KG1 (cell line): ENCODE results near the gene TLE1.

ENCODE experiments used
- DNase-seq: peaks from one replicate; lab custom pipeline; 2025; lab: John Stamatoyannopoulos, UW

Gene TLE1

GRCh38 chr9:81686614-81687520, 2.5 kb downstream of the TLE1 start:
- DNase-seq: no peak

- DNase-seq: no peak
Observed at GRCh38 chr9:81685763-81686613, 3.4 kb downstream of the TLE1 start.

GRCh38 chr9:81684635-81685034, 4.7 kb downstream of the TLE1 start:
- no peak for DNase-seq

GRCh38 chr9:81683704-81684103, 5.6 kb downstream of the TLE1 start:
- DNase-seq: no peak

- no peak for DNase-seq
Observed at GRCh38 chr9:81683238-81683637, 6.1 kb downstream of the TLE1 start.

GRCh38 chr9:81682797-81683196, 6.5 kb downstream of the TLE1 start:
- DNase-seq: no peak

- no peak for DNase-seq
Observed at GRCh38 chr9:81682177-81682576, 7.2 kb downstream of the TLE1 start.

- DNase-seq: no peak
Observed at GRCh38 chr9:81680506-81680905, 8.8 kb downstream of the TLE1 start.

- no peak for DNase-seq
Observed at GRCh38 chr9:81680006-81680405, 9.3 kb downstream of the TLE1 start.

- no peak for DNase-seq
Observed at GRCh38 chr9:81678088-81678487, 11.3 kb downstream of the TLE1 start.

GRCh38 chr9:81676395-81676794, 13.0 kb downstream of the TLE1 start:
- DNase-seq: no peak

- no peak for DNase-seq
Observed at GRCh38 chr9:81673310-81673709, 16.0 kb downstream of the TLE1 start.

- DNase-seq: no peak
Observed at GRCh38 chr9:81671880-81672280, 17.5 kb downstream of the TLE1 start.

- no peak for DNase-seq
Observed at GRCh38 chr9:81669866-81670265, 19.5 kb downstream of the TLE1 start.

- DNase-seq: no peak
Observed at GRCh38 chr9:81669041-81669651, 20.2 kb downstream of the TLE1 start.

GRCh38 chr9:81666123-81666522, 23.2 kb downstream of the TLE1 start:
- no peak for DNase-seq

- no peak for DNase-seq
Observed at GRCh38 chr9:81665322-81665871, 23.9 kb downstream of the TLE1 start.

- no peak for DNase-seq
Observed at GRCh38 chr9:81664638-81665222, 24.6 kb downstream of the TLE1 start.

GRCh38 chr9:81661339-81661738, 28.0 kb downstream of the TLE1 start:
- DNase-seq: no peak

- DNase-seq: no peak
Observed at GRCh38 chr9:81656871-81657337, 32.4 kb downstream of the TLE1 start.

- DNase-seq: no peak
Observed at GRCh38 chr9:81656004-81656403, 33.3 kb downstream of the TLE1 start.

GRCh38 chr9:81653240-81653639, 36.1 kb downstream of the TLE1 start:
- DNase-seq: no peak
